Measurements from ENCODE around the gene TGFBI.

Gene TGFBI

DNA sequence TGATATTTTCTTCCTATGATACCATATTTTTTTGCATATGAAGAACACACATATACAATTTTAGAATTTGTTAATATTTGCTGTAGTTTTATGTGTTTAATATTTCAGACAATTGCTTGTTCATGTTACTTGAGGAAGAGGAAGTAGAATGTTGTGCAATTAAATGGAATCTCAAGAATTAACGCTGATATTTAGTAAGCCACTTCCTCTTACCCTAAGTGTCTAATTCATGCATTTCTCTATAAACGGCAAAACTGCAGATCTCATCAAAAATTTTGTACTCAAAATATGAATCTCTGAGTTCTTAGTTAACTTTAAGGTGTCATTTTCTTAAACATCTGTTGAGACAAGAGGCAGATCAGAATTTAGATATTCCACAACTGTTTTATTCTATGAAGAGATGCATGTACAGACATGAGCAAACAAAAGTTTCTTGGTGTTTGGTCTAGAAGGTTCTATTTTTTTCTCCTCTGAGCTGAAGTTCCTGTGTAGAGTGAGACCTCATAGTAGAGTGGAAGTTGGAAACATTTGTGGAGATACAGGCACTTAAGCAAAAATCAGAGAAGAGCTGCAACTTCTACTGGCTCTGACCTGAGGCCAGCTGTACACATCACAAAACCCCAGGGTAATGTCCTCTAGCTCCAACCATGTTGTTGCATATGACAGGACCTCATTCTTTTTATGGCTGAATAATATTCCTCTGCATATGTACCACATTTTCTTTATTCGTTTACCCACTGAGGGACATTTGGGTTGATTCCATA, 16.6 kb upstream of the TGFBI start:
- Histone ChIP-seq H3K36me3 (replicated peaks) (no peaks in the 10 kb centered on the region), H3K27me3 (replicated peaks) (no peaks in the 10 kb centered on the region), H3K27ac (peak overlapping the region; percentile 61), H3K4me3 (ENCODE audit: low read depth, low read length) (no peak overlapping the region)
- in situ Hi-C loops (cut with HindIII; ENCODE audit: low pct_ligation_motif_present, low sequenced_read_pairs) = no loop called here
- no peak for DNase-seq
- TF ChIP-seq, protein P1, sequence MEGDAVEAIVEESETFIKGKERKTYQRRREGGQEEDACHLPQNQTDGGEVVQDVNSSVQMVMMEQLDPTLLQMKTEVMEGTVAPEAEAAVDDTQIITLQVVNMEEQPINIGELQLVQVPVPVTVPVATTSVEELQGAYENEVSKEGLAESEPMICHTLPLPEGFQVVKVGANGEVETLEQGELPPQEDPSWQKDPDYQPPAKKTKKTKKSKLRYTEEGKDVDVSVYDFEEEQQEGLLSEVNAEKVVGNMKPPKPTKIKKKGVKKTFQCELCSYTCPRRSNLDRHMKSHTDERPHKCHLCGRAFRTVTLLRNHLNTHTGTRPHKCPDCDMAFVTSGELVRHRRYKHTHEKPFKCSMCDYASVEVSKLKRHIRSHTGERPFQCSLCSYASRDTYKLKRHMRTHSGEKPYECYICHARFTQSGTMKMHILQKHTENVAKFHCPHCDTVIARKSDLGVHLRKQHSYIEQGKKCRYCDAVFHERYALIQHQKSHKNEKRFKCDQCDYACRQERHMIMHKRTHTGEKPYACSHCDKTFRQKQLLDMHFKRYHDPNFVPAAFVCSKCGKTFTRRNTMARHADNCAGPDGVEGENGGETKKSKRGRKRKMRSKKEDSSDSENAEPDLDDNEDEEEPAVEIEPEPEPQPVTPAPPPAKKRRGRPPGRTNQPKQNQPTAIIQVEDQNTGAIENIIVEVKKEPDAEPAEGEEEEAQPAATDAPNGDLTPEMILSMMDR (IDR thresholded peaks at IDR 0.05; ENCODE audit: low read depth, low read length, missing control alignments) = no peak

- no peak for DNase-seq
- Histone ChIP-seq H3K27ac (peak overlapping the region; percentile 8), H3K4me3 (ENCODE audit: low read depth, low read length) (no peak overlapping the region), H3K27me3 (replicated peaks) (no peaks in the 10 kb centered on the region), H3K36me3 (replicated peaks) (no peaks in the 10 kb centered on the region)
- TF ChIP-seq, protein P1 (IDR thresholded peaks at IDR 0.05; ENCODE audit: low read depth, low read length, missing control alignments) = no peak
- in situ Hi-C loops (cut with HindIII; ENCODE audit: low pct_ligation_motif_present, low sequenced_read_pairs) = no loop called here
Observed at GRCh38 chr5:136013559-136013958, 15.2 kb upstream of the TGFBI start.

- TF ChIP-seq, protein P1 (IDR thresholded peaks at IDR 0.05; ENCODE audit: low read depth, low read length, missing control alignments) = no peak
- H3K36me3 ChIP-seq (replicated peaks) = no peaks in the 10 kb centered on the region
- no peak overlapping the region for H3K4me3 ChIP-seq (ENCODE audit: low read depth, low read length)
- H3K27me3 ChIP-seq (replicated peaks) = no peaks in the 10 kb centered on the region
- no peak for DNase-seq
- in situ Hi-C loops (cut with HindIII; ENCODE audit: low pct_ligation_motif_present, low sequenced_read_pairs) = no loop called here
- H3K27ac ChIP-seq = peak overlapping the region; percentile 1
Observed at GRCh38 chr5:136014049-136015002, 14.5 kb upstream of the TGFBI start.

DNA sequence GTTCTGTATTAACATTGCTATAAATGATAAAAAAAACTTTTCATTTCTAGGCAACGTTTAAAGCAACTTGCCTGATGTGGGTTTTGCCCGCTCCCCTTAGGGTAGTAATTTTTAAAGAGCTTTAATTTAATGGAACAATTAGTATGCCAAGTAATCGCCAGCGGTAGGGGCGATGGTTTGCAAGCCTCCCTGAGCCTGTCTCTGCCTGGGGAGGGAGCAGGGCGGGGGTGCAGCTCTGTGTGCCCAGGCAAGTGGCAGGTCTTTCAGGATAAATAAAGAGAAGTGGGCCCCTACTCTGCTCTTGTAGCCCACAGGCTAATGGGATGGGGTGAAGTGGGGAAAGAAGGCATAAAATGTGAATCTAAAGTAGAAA, 13.8 kb upstream of the TGFBI start:
- Histone ChIP-seq H3K4me3 (ENCODE audit: low read depth, low read length) (no peak overlapping the region), H3K36me3 (replicated peaks) (no peaks in the 10 kb centered on the region), H3K27me3 (replicated peaks) (no peaks in the 10 kb centered on the region), H3K27ac (no peak overlapping the region)
- TF ChIP-seq, protein P1 (IDR thresholded peaks at IDR 0.05; ENCODE audit: low read depth, low read length, missing control alignments) = no peak
- in situ Hi-C loops (cut with HindIII; ENCODE audit: low pct_ligation_motif_present, low sequenced_read_pairs) = no loop called here
- no peak for DNase-seq

DNA sequence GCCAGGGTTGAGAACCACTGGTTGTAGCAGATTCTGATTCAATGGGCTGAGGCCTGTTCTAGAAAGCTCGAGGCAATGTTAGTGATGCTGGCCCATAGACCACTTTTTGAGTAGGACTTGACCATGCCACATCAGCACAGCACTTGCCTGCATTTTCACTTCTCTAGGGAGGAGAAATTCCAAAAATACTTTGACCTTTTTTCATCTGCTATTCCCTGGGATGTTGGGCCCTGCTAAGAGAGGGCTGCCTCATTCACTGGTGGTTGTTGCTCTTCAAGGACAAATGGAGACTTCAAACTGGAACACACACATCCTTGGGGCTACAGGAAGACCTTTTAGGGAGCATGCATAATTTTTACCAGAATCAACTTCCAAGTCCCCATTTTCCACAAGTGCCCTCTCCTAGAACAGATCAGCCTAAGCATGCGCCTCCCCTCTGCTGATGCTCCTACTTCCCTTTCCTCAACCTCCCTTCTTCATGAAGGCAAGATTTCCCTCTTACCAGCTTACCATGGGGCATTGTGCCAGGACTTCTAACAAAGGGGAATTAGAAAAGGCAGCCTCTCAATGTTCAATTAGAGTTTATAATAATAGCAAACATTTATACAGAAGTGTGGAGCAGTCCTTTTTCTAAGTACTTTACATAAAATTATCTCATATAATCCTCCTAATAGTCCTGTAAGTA, 12.7 kb upstream of the TGFBI start:
- DNase-seq = no peak

More for the DNA sequence above, 12.7 kb upstream of the TGFBI start:
- Histone ChIP-seq H3K27me3 (replicated peaks) (no peaks in the 10 kb centered on the region), H3K36me3 (replicated peaks) (no peaks in the 10 kb centered on the region), H3K27ac (peak overlapping the region; percentile 78), H3K4me3 (ENCODE audit: low read depth, low read length) (no peak overlapping the region)
- TF ChIP-seq, protein P1 (IDR thresholded peaks at IDR 0.05; ENCODE audit: low read depth, low read length, missing control alignments) = no peak
- in situ Hi-C loops (cut with HindIII; ENCODE audit: low pct_ligation_motif_present, low sequenced_read_pairs) = no loop called here
